Stimulated activated CD4-positive, alpha-beta T cell treated with anti-CD3 and anti-CD28 coated beads, Interleukin-1b, Interleukin-23, amount 100 ng/mL, for 4 hours (primary cell): ENCODE measurements around the gene ITGA2B.
"Not testable (repeated sequence)": the region's sequence is repeated elsewhere in the genome, so short reads cannot be mapped to it uniquely, and the experiment has no call there.

Experiments
- DNase-seq, 2 donors: peaks; one replicate each; pipeline ENCODE4 v3.0.0-alpha.2; 2020; ENCODE audit warnings: low read depth in 2 of 2

ITGA2B gene

GRCh38 chr17:44368391-44369243 is 20.8 kb downstream of the ITGA2B start:
- DNase-seq, result not testable (repeated sequence)

- no peak for DNase-seq
Measured at GRCh38 chr17:44367231-44367979, 22.0 kb downstream of the ITGA2B start.

- not testable (repeated sequence) for DNase-seq
Measured at GRCh38 chr17:44365051-44365450, 24.4 kb downstream of the ITGA2B start.

GRCh38 chr17:44363613-44364159 is 25.8 kb downstream of the ITGA2B start, which contains the start of gene FAM171A2:
FAM171A2 (minus strand) TSS chr17:44363853; CDS start chr17:44363714, 139 bp downstream.
- peak; percentile 58 to 66 for DNase-seq

- no peak for DNase-seq
Measured at GRCh38 chr17:44362949-44363612, 26.4 kb downstream of the ITGA2B start.

- DNase-seq, result no peak
Measured at GRCh38 chr17:44362459-44362948, 26.9 kb downstream of the ITGA2B start.

- DNase-seq, result no peak
Measured at GRCh38 chr17:44361292-44362260, 27.9 kb downstream of the ITGA2B start.

- DNase-seq, result no peak
Measured at GRCh38 chr17:44360826-44361225, 28.6 kb downstream of the ITGA2B start.

GRCh38 chr17:44360144-44360533 is 29.3 kb downstream of the ITGA2B start:
- DNase-seq, result no peak

GRCh38 chr17:44359458-44360143 is 29.8 kb downstream of the ITGA2B start:
- DNase-seq, result no peak

- DNase-seq, result no peak
Measured at GRCh38 chr17:44359006-44359405, 30.4 kb downstream of the ITGA2B start.

GRCh38 chr17:44358066-44358465 is 31.4 kb downstream of the ITGA2B start:
- no peak for DNase-seq

- no peak for DNase-seq
Measured at GRCh38 chr17:44356241-44356640, 33.2 kb downstream of the ITGA2B start.

GRCh38 chr17:44355642-44356099 is 33.8 kb downstream of the ITGA2B start:
- DNase-seq, result no peak

GRCh38 chr17:44354582-44355561 is 34.6 kb downstream of the ITGA2B start:
- peak; percentile 50 to 67 for DNase-seq

GRCh38 chr17:44353672-44354331 is 35.6 kb downstream of the ITGA2B start:
- no peak for DNase-seq

GRCh38 chr17:44352828-44353671 is 36.4 kb downstream of the ITGA2B start:
- no peak for DNase-seq
